Fibroblast of peridontal ligament (primary cell): Measurements from ENCODE around the gene TRIM32.

Experiments
- DNase-seq: peaks from one replicate; pipeline ENCODE4 v3.0.0-alpha.2; 2010; ENCODE audit errors: extremely low read depth

The TRIM32 gene, protein sequence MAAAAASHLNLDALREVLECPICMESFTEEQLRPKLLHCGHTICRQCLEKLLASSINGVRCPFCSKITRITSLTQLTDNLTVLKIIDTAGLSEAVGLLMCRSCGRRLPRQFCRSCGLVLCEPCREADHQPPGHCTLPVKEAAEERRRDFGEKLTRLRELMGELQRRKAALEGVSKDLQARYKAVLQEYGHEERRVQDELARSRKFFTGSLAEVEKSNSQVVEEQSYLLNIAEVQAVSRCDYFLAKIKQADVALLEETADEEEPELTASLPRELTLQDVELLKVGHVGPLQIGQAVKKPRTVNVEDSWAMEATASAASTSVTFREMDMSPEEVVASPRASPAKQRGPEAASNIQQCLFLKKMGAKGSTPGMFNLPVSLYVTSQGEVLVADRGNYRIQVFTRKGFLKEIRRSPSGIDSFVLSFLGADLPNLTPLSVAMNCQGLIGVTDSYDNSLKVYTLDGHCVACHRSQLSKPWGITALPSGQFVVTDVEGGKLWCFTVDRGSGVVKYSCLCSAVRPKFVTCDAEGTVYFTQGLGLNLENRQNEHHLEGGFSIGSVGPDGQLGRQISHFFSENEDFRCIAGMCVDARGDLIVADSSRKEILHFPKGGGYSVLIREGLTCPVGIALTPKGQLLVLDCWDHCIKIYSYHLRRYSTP

GRCh38 chr9:116687074-116687753 lies at the start of gene TRIM32:
TSS of gene TRIM32 (plus strand) at chr9:116687305. CDS start at chr9:116697743, 10,438 bp downstream.
- DNase-seq = peak; percentile 78

DNA sequence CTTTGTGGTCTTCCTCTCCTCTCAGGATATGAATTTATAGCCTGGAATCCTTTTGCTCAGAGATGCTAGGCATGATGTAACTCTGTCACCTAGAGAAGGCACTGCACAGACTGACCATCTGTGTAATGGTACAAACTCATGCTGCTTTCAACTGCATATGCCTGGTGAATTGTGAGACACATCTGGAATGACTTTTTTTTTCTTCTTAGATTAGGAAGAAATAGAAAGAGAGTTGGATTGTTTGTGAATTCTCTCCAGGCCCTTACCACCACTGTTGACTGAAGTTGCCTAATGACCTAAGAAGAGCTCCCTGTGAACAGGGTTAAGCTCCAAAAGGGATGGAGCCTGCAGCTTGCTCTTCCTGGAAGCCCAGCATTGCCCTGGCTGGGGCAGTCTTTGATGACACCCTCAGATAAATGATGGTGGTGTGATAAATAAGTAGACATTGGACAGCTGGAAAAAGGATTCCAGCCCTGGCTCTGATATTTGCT lies 47.8 kb upstream of the TRIM32 start:
- peak; percentile 69 for DNase-seq

DNA sequence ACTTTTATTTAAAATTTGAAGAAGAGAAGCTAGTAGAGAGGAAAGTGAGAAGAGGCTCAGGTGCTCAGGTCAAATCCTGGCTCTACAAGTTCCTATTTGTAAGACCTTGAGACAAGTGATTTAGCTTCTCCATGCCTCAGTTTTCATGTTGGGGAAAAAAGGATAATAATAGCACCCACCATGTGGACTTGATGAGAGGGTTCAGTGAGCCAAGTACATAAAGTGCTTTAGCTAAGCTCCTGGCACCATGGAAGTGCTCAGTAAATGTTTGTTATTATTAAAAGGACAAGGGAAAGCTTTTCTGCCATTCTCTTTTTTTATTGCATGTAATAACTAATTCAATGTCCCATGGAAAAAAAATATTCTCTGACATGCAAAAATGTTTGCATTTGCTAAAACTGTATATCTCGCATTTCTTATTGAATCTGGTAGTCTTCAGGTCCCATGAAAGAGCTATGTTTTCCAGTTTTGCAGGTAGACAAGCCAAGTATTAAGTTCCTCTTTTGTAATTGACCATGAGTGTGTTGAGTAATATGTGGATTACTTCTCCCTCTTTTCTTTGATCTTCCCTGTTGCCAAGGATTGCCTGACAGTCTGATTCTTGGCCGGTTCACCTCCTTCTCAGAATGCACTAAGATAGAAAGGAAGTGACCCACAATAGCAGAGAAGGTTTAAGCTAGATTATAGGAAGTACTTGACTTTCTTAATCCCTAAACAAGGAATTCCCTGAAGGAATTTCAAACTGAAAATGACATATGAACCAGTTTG lies 45.6 kb upstream of the TRIM32 start:
- DNase-seq = no peak

- peak; percentile 85 for DNase-seq
These were observed 43.4 kb upstream of the TRIM32 start for GRCh38 chr9:116643691-116644090.

GRCh38 chr9:116644091-116644688 lies 42.9 kb upstream of the TRIM32 start:
- peak; percentile 95 for DNase-seq

DNA sequence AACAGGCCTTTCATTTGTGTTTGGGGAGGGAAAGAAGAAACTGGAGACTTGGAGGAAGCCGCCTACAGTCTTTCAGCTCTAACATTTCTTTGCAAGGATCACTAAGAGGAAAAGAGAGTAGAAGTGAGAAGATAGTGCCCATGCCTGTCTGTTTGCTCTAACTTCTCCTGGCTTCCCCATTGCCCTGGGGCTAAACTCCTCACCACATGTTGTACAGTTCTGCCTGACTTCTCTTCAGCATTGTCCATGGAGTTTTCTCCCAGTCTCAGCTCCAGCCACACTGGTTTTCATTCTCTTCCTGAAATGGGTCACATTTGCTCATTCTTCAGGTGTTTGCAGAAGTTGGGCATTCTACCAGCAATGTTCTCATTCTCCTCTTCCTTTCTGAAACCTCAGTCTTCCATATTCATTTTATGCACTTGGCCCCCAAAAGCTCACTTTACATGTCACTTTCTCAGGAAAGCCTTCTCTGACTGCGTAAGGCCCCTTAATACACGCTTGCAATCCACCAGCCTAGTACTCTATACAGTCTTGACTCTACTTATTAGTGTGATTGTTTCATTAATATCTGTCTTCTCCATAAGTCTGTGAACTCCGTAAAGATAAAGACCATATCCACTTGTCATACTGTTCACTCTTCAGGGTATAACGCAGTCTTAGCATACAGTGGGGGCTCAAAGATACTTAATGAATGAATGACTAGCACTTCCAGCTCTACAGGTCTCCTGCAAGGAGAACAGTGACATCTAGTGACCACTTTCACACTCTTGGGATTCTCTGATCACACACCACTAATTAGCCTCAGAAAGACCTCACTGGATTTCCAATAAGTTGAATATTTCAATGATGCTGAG lies 40.2 kb upstream of the TRIM32 start:
- peak; percentile 82 for DNase-seq

DNA sequence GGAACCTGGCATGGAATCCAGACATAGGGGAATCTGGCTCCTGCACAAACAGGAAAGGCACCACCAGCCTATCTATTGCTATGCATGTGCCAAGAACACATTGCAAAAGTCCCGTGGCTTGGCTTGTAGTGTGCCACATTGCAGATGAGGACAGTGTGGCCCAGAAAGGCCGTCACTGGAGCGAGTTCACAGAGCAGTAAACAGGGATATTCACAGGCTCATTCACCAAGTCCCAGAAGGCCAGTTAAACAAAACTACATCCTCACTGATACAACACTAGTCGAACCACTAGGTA lies 39.6 kb upstream of the TRIM32 start:
- no peak for DNase-seq

GRCh38 chr9:116653348-116654058 lies 33.6 kb upstream of the TRIM32 start:
- DNase-seq = no peak

GRCh38 chr9:116654059-116654355 lies 33.1 kb upstream of the TRIM32 start:
- no peak for DNase-seq

DNA sequence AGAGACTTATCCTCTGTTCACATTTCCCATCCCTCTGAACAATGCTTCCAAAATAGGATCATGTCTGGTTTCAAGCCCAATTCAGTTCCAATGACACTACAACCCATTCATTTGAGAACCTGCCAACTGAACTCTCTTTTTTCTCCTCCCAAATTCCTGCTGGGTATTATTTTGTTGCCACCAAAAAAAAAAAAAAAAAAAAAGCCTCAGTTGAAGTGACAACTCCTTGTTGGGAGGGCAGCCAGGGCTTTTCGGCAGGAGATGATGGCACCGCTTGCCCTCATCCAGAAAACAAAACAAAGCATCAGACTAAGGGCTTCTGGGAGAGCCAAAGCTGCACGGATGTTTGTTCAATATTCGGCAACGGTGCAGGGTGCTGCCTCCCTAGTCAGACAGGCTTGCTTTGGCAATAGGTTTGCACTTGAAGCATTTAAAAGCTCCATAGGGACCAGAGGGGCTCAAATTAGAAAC lies 30.6 kb upstream of the TRIM32 start:
- DNase-seq = no peak

DNA sequence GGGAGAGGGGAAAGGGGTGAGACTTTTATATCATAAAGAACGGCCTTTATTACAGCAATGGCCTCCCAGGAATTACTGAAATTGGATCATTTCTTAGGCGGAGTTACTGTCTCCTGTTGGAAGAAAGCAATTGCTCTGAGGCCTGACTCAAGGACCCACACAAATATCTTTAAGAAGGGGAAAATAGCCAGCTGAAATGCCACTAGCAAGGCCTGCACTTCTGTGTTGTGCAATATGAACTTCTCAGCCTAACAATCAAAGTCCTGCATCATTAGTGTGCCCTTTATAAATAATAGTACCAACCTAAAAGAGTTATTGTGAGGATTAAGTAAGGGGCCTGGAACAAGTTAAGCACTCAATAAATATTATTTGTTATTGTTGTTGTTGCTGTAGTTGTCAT lies 30.1 kb upstream of the TRIM32 start:
- DNase-seq = no peak

DNA sequence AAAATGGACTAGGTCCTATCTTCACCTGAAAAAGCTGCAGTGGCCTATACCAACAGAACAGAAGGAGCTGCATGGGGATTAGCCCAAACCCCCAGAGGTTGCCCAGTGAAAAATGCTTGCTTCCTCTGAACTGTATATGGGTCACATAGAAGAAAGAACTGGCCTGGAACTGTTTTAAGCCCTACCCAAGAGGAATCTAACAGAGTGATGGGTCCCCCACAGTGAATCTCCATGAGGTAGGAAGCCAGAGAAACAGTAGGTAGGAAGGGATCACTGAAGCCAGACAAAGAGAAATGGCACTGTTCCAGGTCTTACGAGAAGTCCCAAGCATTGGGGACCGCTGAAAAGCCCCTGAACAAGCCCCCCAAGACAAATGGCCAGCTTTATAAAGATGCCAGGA lies 28.8 kb upstream of the TRIM32 start:
- DNase-seq = no peak

DNA sequence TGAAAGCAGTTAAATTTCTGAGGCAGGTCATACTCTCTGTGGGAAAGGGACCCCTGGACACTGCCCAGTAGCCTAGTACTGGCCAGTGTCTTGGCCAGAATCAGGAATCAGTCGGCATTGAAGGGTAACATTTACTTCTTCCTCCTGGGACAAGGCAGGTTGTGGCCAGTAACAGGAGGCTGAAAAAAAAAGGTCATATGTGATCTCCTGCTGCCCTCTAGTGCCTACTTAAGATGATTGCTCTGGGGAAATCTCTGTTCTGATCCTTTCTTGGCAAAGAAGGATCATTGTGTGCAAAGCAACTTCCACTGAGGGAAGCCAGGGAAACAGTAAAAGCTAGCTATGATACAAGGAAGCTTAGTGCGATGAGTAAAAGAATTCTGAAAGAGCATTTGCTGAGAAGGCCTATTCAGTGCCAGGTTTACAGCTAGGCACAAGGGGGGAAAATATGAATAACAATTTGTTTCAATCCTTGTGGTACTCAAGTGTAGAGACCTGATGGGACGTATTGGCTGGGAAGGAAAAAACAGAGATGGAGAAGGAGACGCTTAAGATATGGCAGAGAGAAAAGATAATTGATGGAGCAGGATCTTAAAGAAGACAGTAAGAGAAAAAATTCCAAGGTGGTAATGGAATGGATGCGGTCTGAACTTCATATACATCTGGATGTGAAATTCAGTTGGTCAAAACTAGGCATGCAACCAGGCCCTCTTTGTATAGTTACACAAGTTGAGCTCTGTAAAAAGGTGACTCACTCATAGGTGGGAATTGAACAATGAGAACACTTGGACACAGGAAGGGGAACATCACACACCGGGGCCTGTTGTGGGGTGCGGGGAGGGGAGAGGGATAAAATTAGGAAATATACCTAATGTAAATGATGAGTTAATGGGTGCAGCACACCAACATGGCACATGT lies 25.8 kb upstream of the TRIM32 start:
- DNase-seq = peak; percentile 93

GRCh38 chr9:116662646-116663310 lies 24.3 kb upstream of the TRIM32 start:
- DNase-seq = peak; percentile 66

DNA sequence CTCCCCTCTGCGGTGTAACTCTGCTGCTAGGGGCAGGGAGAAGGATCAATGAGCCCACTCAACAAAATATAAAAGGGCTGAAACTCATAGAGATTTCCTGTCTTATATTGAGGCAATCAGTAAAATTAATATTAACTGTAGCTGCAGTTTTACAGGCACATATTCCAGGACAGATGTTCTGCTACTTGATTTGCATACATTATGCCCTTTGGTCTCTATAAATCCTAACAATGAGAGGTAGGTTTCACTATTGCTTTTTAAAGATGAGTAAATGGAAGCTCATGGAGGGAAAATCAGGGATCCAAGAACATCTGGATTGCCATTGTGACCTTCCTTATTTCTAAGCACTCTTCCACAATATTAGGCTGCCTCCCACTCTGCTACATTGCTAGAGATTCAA lies 23.5 kb upstream of the TRIM32 start:
- DNase-seq = no peak

GRCh38 chr9:116668970-116669695 lies 18.0 kb upstream of the TRIM32 start:
- DNase-seq = no peak

- DNase-seq = no peak
These were observed 15.5 kb upstream of the TRIM32 start for GRCh38 chr9:116671605-116672004.

DNA sequence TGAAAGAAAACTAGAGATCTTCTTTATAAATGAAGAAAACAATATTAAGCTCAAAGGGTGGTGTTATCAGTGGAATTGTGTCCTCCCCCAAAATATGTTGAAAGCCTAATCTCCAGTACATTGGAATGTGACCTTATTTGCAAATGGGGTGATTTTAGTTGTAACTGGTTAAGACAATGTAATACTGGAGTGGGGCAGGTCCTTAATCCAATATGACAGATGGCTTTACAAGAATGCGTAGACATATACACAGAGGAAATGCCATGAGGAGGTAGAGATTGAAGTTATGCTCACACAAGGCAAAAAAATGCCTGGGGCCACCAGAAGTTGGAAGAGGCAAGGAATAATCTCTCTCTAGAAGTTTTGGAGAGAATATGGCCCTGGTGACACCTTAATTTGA lies 13.7 kb upstream of the TRIM32 start:
- no peak for DNase-seq
